ENCODE results near the gene GBX1. TPM values are rescaled to one million over a fixed set of nuclear protein-coding genes. Genes with fewer than 3 reads are reported as not detected.

GBX1 gene
- polyA plus RNA-seq, 1 donor from 2014 or later: not detected

DNA sequence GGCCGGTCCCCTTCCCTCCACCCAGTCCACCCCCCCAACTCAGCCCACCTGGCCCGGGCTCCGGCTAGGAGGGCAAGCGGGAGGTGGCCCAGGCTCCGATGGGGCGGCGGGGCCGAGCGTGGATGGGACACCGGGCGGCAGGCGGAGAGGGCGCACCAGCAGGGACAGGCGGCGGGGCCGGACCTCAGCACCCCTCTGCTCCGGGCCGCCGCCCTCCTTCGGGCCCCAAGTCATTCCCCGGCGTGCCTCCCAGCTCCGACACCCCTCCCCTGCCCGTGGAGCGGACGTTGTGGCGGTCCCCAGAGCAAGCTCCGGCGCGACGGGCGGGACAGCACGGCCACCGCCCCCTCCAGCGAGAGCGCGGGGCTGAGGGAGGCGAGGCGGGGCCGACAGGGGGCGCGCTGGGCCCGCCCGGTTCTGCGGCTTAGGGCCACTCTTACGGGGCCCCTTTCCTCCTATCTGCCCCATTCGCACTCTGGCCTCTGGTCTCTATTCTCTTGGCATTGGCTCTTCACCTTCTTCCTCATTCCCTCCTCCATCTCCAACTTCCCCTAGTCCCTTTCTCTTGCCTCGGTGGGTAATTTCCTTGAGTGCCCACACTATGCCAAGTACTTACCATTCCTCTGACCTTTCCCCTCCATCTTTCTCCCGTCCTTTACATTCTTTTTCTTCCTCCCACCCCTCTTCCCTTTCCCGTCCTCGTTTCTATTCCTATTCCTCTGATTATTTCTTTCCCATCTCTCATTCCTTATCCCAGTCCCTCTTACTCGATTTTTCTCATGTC lies 701 bp upstream of the GBX1 start:
- no peaks in the 10 kb centered on the region for H4K20me1 ChIP-seq (ENCODE audit: insufficient read depth)
- H2AFZ ChIP-seq (ENCODE audit: low read depth, low read length): no peak overlapping the region
- no peak overlapping the region for H3K9ac ChIP-seq (ENCODE audit: low read length)

GRCh38 chr7:151166629-151167196 lies 781 bp downstream of the GBX1 start:
- no peak overlapping the region for H2AFZ ChIP-seq (ENCODE audit: low read depth, low read length)
- peak overlapping the region; percentile 45 for H3K9ac ChIP-seq (ENCODE audit: low read length)
- no peaks in the 10 kb centered on the region for H3K9me2 ChIP-seq (ENCODE audit: insufficient read depth, low read length)
- TF ChIP-seq EP300 (conservative IDR thresholded peaks at IDR 0.05; ENCODE audit: poor library complexity, severe bottlenecking) (no peak), TAF1 (IDR thresholded peaks at IDR 0.05; ENCODE audit: low read depth) (no peak), SMC3 (conservative IDR thresholded peaks at IDR 0.05; ENCODE audit: poor library complexity) (no peak), MXI1 (conservative IDR thresholded peaks at IDR 0.05; ENCODE audit: poor library complexity, severe bottlenecking) (no peak), REST (IDR thresholded peaks at IDR 0.05; ENCODE audit: borderline replicate concordance) (no peak), POLR2AphosphoS5 (IDR thresholded peaks at IDR 0.05) (no peak), RAD21 (conservative IDR thresholded peaks at IDR 0.05) (no peak), EZH2 (IDR thresholded peaks at IDR 0.05; ENCODE audit: borderline replicate concordance, insufficient read depth, low read length, poor library complexity, severe bottlenecking) (no peak)
- TF ChIP-seq, protein P1, sequence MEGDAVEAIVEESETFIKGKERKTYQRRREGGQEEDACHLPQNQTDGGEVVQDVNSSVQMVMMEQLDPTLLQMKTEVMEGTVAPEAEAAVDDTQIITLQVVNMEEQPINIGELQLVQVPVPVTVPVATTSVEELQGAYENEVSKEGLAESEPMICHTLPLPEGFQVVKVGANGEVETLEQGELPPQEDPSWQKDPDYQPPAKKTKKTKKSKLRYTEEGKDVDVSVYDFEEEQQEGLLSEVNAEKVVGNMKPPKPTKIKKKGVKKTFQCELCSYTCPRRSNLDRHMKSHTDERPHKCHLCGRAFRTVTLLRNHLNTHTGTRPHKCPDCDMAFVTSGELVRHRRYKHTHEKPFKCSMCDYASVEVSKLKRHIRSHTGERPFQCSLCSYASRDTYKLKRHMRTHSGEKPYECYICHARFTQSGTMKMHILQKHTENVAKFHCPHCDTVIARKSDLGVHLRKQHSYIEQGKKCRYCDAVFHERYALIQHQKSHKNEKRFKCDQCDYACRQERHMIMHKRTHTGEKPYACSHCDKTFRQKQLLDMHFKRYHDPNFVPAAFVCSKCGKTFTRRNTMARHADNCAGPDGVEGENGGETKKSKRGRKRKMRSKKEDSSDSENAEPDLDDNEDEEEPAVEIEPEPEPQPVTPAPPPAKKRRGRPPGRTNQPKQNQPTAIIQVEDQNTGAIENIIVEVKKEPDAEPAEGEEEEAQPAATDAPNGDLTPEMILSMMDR (IDR thresholded peaks at IDR 0.05; ENCODE audit: poor library complexity, severe bottlenecking): no peak
- H4K20me1 ChIP-seq (ENCODE audit: insufficient read depth): no peaks in the 10 kb centered on the region
- H3K9me3 ChIP-seq (ENCODE audit: low read length): no peaks in the 10 kb centered on the region
- H3K4me3 ChIP-seq (ENCODE audit: low read length): peak overlapping the region; percentile 70
- peak overlapping the region; percentile 25 for H3K4me2 ChIP-seq (ENCODE audit: low read length)
- H3K79me2 ChIP-seq (replicated peaks; ENCODE audit: insufficient read depth, low read length): no peaks in the 10 kb centered on the region
- H3K27ac ChIP-seq (ENCODE audit: low read length): no peak overlapping the region
- no peaks in the 10 kb centered on the region for H3F3A ChIP-seq (ENCODE audit: insufficient read depth, low read length, poor library complexity, severe bottlenecking)
- peaks cover 77% of the 10 kb centered on the region for H3K27me3 ChIP-seq (ENCODE audit: insufficient read depth, low read depth, low read length)
- H3K36me3 ChIP-seq (ENCODE audit: insufficient read depth, low read length): no peaks in the 10 kb centered on the region

More for the DNA sequence above, 701 bp upstream of the GBX1 start:
- no peak overlapping the region for H3K27ac ChIP-seq (ENCODE audit: low read length)
- no peaks in the 10 kb centered on the region for H3F3A ChIP-seq (ENCODE audit: insufficient read depth, low read length, poor library complexity, severe bottlenecking)
- H3K27me3 ChIP-seq (ENCODE audit: insufficient read depth, low read depth, low read length): peaks cover 72% of the 10 kb centered on the region
- H3K9me2 ChIP-seq (ENCODE audit: insufficient read depth, low read length): no peaks in the 10 kb centered on the region
- H3K9me3 ChIP-seq (ENCODE audit: low read length): no peaks in the 10 kb centered on the region
- H3K4me2 ChIP-seq (ENCODE audit: low read length): no peak overlapping the region
- no peaks in the 10 kb centered on the region for H3K36me3 ChIP-seq (ENCODE audit: insufficient read depth, low read length)
- H3K4me3 ChIP-seq (ENCODE audit: low read length): peak overlapping the region; percentile 70
- no peaks in the 10 kb centered on the region for H3K79me2 ChIP-seq (replicated peaks; ENCODE audit: insufficient read depth, low read length)
- TF ChIP-seq POLR2AphosphoS5 (IDR thresholded peaks at IDR 0.05) (no peak), SMC3 (conservative IDR thresholded peaks at IDR 0.05; ENCODE audit: poor library complexity) (no peak), EZH2 (IDR thresholded peaks at IDR 0.05; ENCODE audit: borderline replicate concordance, insufficient read depth, low read length, poor library complexity, severe bottlenecking) (no peak)
- TF ChIP-seq, protein P1 (IDR thresholded peaks at IDR 0.05; ENCODE audit: poor library complexity, severe bottlenecking): peak; percentile 52

Measured in neural cell (in vitro differentiated cells).